ENCODE results near the gene SMARCC2. TPM values are rescaled to one million over a fixed set of nuclear protein-coding genes. Genes with fewer than 3 reads are reported as not detected.

SMARCC2 gene
- total and polyA plus RNA-seq, 9 of the 15 experiments (the other 6 are each of a cell fraction or from before 2014, with no cell fraction given): 11.9 to 86.0 (median 36.6) TPM

DNA sequence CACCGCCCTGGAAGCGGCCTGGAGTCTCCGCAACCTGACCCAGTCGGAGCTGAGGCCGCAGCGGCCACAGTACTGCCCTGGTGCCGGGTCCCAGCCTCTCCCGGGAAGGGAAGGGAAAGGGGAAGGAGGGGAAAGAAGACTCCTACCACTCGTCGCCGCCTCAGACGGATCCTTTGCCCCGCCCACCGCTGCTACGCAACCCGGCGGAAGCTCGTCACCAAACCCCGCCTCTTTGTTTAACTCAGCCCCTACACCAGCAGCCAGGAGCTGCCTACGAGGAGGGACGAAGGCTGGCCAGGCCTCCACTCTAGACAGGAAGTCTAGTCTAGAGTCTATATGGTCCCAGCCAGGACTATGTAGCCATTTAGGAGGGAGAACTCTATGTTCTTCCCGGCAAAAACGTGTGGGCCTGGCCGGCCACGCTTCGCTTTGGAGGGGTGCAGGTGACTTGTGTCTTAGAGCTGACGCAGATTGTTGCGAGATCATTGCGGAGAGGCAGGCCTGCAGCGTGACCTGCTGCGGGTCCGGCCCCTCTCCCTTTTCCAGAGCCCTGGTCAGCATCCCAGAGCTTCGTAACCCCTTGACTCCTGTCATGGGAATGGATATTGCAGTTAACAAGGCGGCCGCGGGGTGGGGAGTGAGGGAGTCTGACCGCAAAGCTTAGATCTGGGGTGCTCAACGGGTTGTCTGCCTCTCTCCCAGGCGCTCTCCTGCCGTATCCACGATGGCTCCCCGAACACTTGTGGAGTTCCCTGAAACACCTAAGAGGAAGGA is 32.7 kb upstream of the SMARCC2 start, which contains the start of gene RNF41 (continued):
- TF ChIP-seq, protein P1, sequence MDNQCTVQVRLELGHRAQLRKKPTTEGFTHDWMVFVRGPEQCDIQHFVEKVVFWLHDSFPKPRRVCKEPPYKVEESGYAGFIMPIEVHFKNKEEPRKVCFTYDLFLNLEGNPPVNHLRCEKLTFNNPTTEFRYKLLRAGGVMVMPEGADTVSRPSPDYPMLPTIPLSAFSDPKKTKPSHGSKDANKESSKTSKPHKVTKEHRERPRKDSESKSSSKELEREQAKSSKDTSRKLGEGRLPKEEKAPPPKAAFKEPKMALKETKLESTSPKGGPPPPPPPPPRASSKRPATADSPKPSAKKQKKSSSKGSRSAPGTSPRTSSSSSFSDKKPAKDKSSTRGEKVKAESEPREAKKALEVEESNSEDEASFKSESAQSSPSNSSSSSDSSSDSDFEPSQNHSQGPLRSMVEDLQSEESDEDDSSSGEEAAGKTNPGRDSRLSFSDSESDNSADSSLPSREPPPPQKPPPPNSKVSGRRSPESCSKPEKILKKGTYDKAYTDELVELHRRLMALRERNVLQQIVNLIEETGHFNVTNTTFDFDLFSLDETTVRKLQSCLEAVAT (IDR thresholded peaks at IDR 0.05): peak in 1 of 2 experiments; percentile 65; a peak in 1 of 4 replicates
- TF ChIP-seq FOXK2 (conservative IDR thresholded peaks at IDR 0.05 in 1 of 2, IDR thresholded peaks at IDR 0.05 in 1 of 2; ENCODE audit: low read depth in 2 of 2): peak; percentile 23 to 32; a peak in 2 of 4 replicates
- TF ChIP-seq, protein P2, sequence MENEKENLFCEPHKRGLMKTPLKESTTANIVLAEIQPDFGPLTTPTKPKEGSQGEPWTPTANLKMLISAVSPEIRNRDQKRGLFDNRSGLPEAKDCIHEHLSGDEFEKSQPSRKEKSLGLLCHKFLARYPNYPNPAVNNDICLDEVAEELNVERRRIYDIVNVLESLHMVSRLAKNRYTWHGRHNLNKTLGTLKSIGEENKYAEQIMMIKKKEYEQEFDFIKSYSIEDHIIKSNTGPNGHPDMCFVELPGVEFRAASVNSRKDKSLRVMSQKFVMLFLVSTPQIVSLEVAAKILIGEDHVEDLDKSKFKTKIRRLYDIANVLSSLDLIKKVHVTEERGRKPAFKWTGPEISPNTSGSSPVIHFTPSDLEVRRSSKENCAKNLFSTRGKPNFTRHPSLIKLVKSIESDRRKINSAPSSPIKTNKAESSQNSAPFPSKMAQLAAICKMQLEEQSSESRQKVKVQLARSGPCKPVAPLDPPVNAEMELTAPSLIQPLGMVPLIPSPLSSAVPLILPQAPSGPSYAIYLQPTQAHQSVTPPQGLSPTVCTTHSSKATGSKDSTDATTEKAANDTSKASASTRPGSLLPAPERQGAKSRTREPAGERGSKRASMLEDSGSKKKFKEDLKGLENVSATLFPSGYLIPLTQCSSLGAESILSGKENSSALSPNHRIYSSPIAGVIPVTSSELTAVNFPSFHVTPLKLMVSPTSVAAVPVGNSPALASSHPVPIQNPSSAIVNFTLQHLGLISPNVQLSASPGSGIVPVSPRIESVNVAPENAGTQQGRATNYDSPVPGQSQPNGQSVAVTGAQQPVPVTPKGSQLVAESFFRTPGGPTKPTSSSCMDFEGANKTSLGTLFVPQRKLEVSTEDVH (IDR thresholded peaks at IDR 0.05; ENCODE audit: low read depth, partially characterized antibody): peak; percentile 74
- peak; percentile 65 for TF ChIP-seq JUND (IDR thresholded peaks at IDR 0.05; ENCODE audit: borderline replicate concordance, low read depth, low read length)
- no peak for TF ChIP-seq JUND (tag; IDR thresholded peaks at IDR 0.05; ENCODE audit: borderline replicate concordance, low read depth, low read length)
- no peak for TF ChIP-seq NR4A1 (CRISPR knock-in tag; IDR thresholded peaks at IDR 0.05)
- TF ChIP-seq NR4A1 (tag; IDR thresholded peaks at IDR 0.05): no peak
- TF ChIP-seq DNMT1 (IDR thresholded peaks at IDR 0.05): no peak
- TF ChIP-seq GABPB2 (CRISPR knock-in tag; conservative IDR thresholded peaks at IDR 0.05): no peak
- TF ChIP-seq ZNF217 (CRISPR knock-in tag; IDR thresholded peaks at IDR 0.05): no peak
- TF ChIP-seq, protein P3, sequence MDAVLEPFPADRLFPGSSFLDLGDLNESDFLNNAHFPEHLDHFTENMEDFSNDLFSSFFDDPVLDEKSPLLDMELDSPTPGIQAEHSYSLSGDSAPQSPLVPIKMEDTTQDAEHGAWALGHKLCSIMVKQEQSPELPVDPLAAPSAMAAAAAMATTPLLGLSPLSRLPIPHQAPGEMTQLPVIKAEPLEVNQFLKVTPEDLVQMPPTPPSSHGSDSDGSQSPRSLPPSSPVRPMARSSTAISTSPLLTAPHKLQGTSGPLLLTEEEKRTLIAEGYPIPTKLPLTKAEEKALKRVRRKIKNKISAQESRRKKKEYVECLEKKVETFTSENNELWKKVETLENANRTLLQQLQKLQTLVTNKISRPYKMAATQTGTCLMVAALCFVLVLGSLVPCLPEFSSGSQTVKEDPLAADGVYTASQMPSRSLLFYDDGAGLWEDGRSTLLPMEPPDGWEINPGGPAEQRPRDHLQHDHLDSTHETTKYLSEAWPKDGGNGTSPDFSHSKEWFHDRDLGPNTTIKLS (IDR thresholded peaks at IDR 0.05; ENCODE audit: borderline replicate concordance, low read depth): peak; percentile 82
- TF ChIP-seq, protein P4, sequence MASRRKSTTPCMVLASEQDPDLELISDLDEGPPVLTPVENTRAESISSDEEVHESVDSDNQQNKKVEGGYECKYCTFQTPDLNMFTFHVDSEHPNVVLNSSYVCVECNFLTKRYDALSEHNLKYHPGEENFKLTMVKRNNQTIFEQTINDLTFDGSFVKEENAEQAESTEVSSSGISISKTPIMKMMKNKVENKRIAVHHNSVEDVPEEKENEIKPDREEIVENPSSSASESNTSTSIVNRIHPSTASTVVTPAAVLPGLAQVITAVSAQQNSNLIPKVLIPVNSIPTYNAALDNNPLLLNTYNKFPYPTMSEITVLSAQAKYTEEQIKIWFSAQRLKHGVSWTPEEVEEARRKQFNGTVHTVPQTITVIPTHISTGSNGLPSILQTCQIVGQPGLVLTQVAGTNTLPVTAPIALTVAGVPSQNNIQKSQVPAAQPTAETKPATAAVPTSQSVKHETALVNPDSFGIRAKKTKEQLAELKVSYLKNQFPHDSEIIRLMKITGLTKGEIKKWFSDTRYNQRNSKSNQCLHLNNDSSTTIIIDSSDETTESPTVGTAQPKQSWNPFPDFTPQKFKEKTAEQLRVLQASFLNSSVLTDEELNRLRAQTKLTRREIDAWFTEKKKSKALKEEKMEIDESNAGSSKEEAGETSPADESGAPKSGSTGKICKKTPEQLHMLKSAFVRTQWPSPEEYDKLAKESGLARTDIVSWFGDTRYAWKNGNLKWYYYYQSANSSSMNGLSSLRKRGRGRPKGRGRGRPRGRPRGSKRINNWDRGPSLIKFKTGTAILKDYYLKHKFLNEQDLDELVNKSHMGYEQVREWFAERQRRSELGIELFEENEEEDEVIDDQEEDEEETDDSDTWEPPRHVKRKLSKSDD (conservative IDR thresholded peaks at IDR 0.05; ENCODE audit: low read length): no peak
- 0 out of 2 replicates have a peak, but pooled peaks have one; percentile 12 for TF ChIP-seq MYNN (IDR thresholded peaks at IDR 0.05)
- no peak for TF ChIP-seq MYNN (CRISPR knock-in tag; IDR thresholded peaks at IDR 0.05)
- TF ChIP-seq NRF1 (conservative IDR thresholded peaks at IDR 0.05 in 1 of 2, IDR thresholded peaks at IDR 0.05 in 1 of 2): peak; percentile 89 to 90
- TF ChIP-seq ETV6 (IDR thresholded peaks at IDR 0.05; ENCODE audit: borderline replicate concordance in 1 of 2, low read depth in 2 of 2, low read length in 1 of 2): no peak
- no peak for TF ChIP-seq ETV6 (CRISPR knock-in tag; IDR thresholded peaks at IDR 0.05; ENCODE audit: borderline replicate concordance)
- TF ChIP-seq, protein P5, sequence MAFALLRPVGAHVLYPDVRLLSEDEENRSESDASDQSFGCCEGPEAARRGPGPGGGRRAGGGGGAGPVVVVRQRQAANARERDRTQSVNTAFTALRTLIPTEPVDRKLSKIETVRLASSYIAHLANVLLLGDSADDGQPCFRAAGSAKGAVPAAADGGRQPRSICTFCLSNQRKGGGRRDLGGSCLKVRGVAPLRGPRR (CRISPR knock-in tag; IDR thresholded peaks at IDR 0.05): no peak

Measured in K562 (cell line).